Keratinocyte (primary cell): ENCODE data around the gene FAM161B. TPM values are rescaled to one million over a fixed set of nuclear protein-coding genes. Genes with fewer than 3 reads are reported as not detected.
A peak's percentile ranks its signal among the peaks of the same experiment; 100 is the strongest.

ENCODE experiments used
- DNase-seq: peaks from one replicate; pipeline ENCODE4 v3.0.0-alpha.2; 2011; ENCODE audit warnings: low read depth, missing footprints, low spot score
- FAIRE-seq: peaks from 2 replicates; lab custom pipeline; 2011; peaks lifted over from hg19 to GRCh38; lab: Jason Lieb, UNC
- H2AFZ ChIP-seq: 2 replicates; pipeline ENCODE4 v1.6.0; 2012; ENCODE audit warnings: low read length, control low read depth, inconsistent platforms; ENCODE audit not compliant: control insufficient read depth
- H3K27ac ChIP-seq: 2 replicates; pipeline ENCODE4 v1.5.1; 2011; ENCODE audit warnings: low read length; ENCODE audit not compliant: control insufficient read depth, insufficient read depth
- H3K27me3 ChIP-seq: 3 replicates; pipeline ENCODE4 v1.6.0; 2011; ENCODE audit warnings: low read length; ENCODE audit not compliant: control insufficient read depth, insufficient read depth; ENCODE audit errors: extremely low read depth
- H3K36me3 ChIP-seq, 2 experiments: 2 replicates in 1 of 2; 3 replicates in 1 of 2; pipeline ENCODE4 v1.5.1; 2011; ENCODE audit warnings: low read length in 2 of 2, mild to moderate bottlenecking in 1 of 2; ENCODE audit not compliant: control insufficient read depth in 2 of 2, insufficient read depth in 2 of 2; ENCODE audit errors: extremely low read depth in 1 of 2
- H3K4me1 ChIP-seq: 3 replicates; pipeline ENCODE4 v1.5.1; 2011; ENCODE audit warnings: low read length; ENCODE audit not compliant: control insufficient read depth, insufficient read depth; ENCODE audit errors: extremely low read depth
- H3K4me2 ChIP-seq: 3 replicates; pipeline ENCODE4 v1.6.0; 2011; ENCODE audit warnings: low read depth, low read length; ENCODE audit not compliant: control insufficient read depth, insufficient read depth; ENCODE audit errors: extremely low read depth
- H3K4me3 ChIP-seq, 3 experiments: fragments of 200-600 bp in 1 of 3; sonication (generic) in 1 of 3; 2 replicates in 2 of 3; 3 replicates in 1 of 3; pipeline ENCODE4 v1.5.1; 2011 to 2016; ENCODE audit warnings: low read length in 3 of 3, mild to moderate bottlenecking in 3 of 3, control low read depth in 2 of 3, inconsistent platforms in 1 of 3, low read depth in 1 of 3, mixed read lengths in 1 of 3, mixed run types in 1 of 3, moderate library complexity in 1 of 3; ENCODE audit not compliant: control insufficient read depth in 2 of 3, insufficient read depth in 2 of 3; ENCODE audit errors: extremely low read depth in 1 of 3
- H3K79me2 ChIP-seq: 2 replicates; pipeline ENCODE4 v1.6.0; 2012; ENCODE audit warnings: low read length; ENCODE audit not compliant: control insufficient read depth, insufficient read depth
- H3K9ac ChIP-seq: 3 replicates; pipeline ENCODE4 v1.6.0; 2011; ENCODE audit warnings: low read length; ENCODE audit not compliant: control insufficient read depth, insufficient read depth; ENCODE audit errors: extremely low read depth
- H3K9me1 ChIP-seq: 3 replicates; pipeline ENCODE4 v1.6.0; 2011; ENCODE audit warnings: low read length; ENCODE audit not compliant: control insufficient read depth, insufficient read depth; ENCODE audit errors: extremely low read depth
- H3K9me3 ChIP-seq: 2 replicates; pipeline ENCODE4 v1.5.1; 2012; ENCODE audit warnings: low read depth, low read length; ENCODE audit not compliant: control insufficient read depth
- H4K20me1 ChIP-seq: 3 replicates; pipeline ENCODE4 v1.6.0; 2011; ENCODE audit warnings: low read length; ENCODE audit not compliant: control insufficient read depth, insufficient read depth; ENCODE audit errors: extremely low read depth
- EZH2 ChIP-seq: IDR thresholded peaks from one replicate; pipeline ENCODE4 v1.6.1; 2012; ENCODE audit warnings: inconsistent platforms, mild to moderate bottlenecking, low read length, moderate library complexity
- dilution Hi-C: fragments of 300-500 bp; cut with MboI; formaldehyde crosslinking; loops from one replicate; pipeline ENCODE4 v1.7.0; 2020; ENCODE audit warnings: low sequenced_read_pairs; ENCODE audit not compliant: extremely low pct_ligation_motif_present
- polyA plus RNA-seq, 5 experiments: library from polyadenylated mRNA; depleted of rRNA in 3 of 5; stranded (reverse) in 3 of 5; stranded (forward) in 1 of 5; unstranded in 1 of 5; fragments of >200 nt; gene quantifications; 1 replicate in 1 of 5; 2 replicates in 3 of 5; 3 replicates in 1 of 5; pipeline versions ENCODE4 v1.2.1 to v1.2.3, GENCODE V29; 2011 to 2012; ENCODE audit warnings: missing spikeins in 2 of 5, low read depth in 1 of 5, low replicate concordance in 1 of 5
- TF ChIP-seq, protein P1 (sequence below), 3 experiments: IDR thresholded peaks in 1 of 3; conservative IDR thresholded peaks in 1 of 3; optimal IDR thresholded peaks in 1 of 3; 2 replicates in 2 of 3; 3 replicates in 1 of 3; pipeline versions ENCODE3 to v1.5.1; 2011; ENCODE audit warnings: low read length in 3 of 3, mild to moderate bottlenecking in 3 of 3, moderate library complexity in 2 of 3, control low read depth in 1 of 3, inconsistent platforms in 1 of 3; ENCODE audit not compliant: insufficient read depth in 2 of 3; ENCODE audit errors: extremely low read depth in 1 of 3

FAM161B gene
- polyA plus RNA-seq, 1 donor (not counting 4 experiments of a cell fraction or from before 2014, with no cell fraction given) = 1.5 TPM

DNA sequence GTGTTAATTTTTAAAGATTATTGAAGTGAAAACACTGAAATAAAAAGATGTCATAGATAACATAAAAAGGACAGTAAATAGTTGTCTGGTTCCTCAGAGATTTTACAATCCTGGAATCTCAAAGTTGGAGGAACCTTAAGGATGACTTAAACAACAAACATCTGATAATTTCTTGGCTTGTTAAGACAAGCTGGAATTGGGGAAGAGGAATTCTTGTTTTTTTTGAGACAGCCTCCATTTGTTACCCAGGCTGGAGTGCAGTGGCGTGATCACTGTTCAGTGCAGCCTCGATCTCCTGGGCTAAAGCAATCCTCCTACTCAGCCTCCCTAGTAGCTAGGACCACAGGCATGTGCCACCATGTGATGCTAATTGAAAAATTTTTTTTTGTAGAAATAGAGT is 60.9 kb downstream of the FAM161B start:
- dilution Hi-C loops = no loop called here
- Histone ChIP-seq H3K27me3 (no peaks in the 10 kb centered on the region), H3K9me3 (no peaks in the 10 kb centered on the region), H2AFZ (no peak overlapping the region), H3K9ac (peak overlapping the region; percentile 98), H4K20me1 (no peaks in the 10 kb centered on the region), H3K4me1 (peaks cover 16% of the 10 kb centered on the region), H3K36me3 (peaks cover 6 to 14% of the 10 kb centered on the region in 2 experiments), H3K4me2 (peak overlapping the region; percentile 96), H3K79me2 (peaks cover 71% of the 10 kb centered on the region), H3K27ac (peak overlapping the region; percentile 93), H3K9me1 (peaks cover 3% of the 10 kb centered on the region), H3K4me3 (peak overlapping the region; percentile 85 to 99 (median 98))
- FAIRE-seq (peak; percentile 87), DNase-seq (peak; percentile 32)
- TF ChIP-seq, protein P1, sequence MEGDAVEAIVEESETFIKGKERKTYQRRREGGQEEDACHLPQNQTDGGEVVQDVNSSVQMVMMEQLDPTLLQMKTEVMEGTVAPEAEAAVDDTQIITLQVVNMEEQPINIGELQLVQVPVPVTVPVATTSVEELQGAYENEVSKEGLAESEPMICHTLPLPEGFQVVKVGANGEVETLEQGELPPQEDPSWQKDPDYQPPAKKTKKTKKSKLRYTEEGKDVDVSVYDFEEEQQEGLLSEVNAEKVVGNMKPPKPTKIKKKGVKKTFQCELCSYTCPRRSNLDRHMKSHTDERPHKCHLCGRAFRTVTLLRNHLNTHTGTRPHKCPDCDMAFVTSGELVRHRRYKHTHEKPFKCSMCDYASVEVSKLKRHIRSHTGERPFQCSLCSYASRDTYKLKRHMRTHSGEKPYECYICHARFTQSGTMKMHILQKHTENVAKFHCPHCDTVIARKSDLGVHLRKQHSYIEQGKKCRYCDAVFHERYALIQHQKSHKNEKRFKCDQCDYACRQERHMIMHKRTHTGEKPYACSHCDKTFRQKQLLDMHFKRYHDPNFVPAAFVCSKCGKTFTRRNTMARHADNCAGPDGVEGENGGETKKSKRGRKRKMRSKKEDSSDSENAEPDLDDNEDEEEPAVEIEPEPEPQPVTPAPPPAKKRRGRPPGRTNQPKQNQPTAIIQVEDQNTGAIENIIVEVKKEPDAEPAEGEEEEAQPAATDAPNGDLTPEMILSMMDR (optimal IDR thresholded peaks at IDR 0.05 in 1 of 3, IDR thresholded peaks at IDR 0.05 in 1 of 3, conservative IDR thresholded peaks at IDR 0.05 in 1 of 3; ENCODE audit: extremely low read depth in 1 of 3, insufficient read depth in 2 of 3, low read length in 3 of 3) = no peak
- no peak for TF ChIP-seq EZH2

DNA sequence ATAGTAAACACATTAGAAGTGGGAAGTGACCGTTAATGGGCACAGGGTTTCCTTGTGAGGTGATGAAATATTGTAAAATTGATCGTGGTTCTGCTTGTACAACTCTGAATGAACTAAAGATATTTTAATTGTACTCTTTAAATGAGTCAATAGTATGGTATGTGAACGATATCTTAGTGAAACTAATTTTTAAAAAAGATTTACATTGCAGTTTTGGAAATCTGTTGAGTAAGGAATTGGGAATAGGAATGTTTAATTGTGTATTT is 61.5 kb downstream of the FAM161B start:
- H3K4me3 ChIP-seq = peak overlapping the region; percentile 85 to 99 (median 98)
- peaks cover 6 to 9% of the 10 kb centered on the region in 2 experiments for H3K36me3 ChIP-seq
- peak overlapping the region; percentile 96 for H3K4me2 ChIP-seq
- peaks cover 16% of the 10 kb centered on the region for H3K4me1 ChIP-seq
- no peak overlapping the region for H2AFZ ChIP-seq
- no peak for TF ChIP-seq EZH2
- TF ChIP-seq, protein P1 (optimal IDR thresholded peaks at IDR 0.05 in 1 of 3, IDR thresholded peaks at IDR 0.05 in 1 of 3, conservative IDR thresholded peaks at IDR 0.05 in 1 of 3; ENCODE audit: extremely low read depth in 1 of 3, insufficient read depth in 2 of 3, low read length in 3 of 3) = no peak
- peak overlapping the region; percentile 93 for H3K27ac ChIP-seq
- no peaks in the 10 kb centered on the region for H3K27me3 ChIP-seq
- H4K20me1 ChIP-seq = no peaks in the 10 kb centered on the region
- dilution Hi-C loops = no loop called here
- peaks cover 65% of the 10 kb centered on the region for H3K79me2 ChIP-seq
- FAIRE-seq (no peak), DNase-seq (peak; percentile 25)
- H3K9me1 ChIP-seq = no peaks in the 10 kb centered on the region
- no peaks in the 10 kb centered on the region for H3K9me3 ChIP-seq
- H3K9ac ChIP-seq = peak overlapping the region; percentile 98
